H1 (cell line): Measurements from ENCODE around the gene GFY. TPM values are rescaled to one million over a fixed set of nuclear protein-coding genes. Genes with fewer than 3 reads are reported as not detected.

Experiments
- CTCF ChIA-PET: fragments of 300-600 bp; sonication (Branson Sonifier 250); formaldehyde crosslinking; loops from one replicate; lab custom pipeline; 2021; ENCODE audit not compliant: partially characterized antibody; lab: Charles Lee
- POLR2A ChIA-PET: fragments of 300-600 bp; sonication (Branson Sonifier 250); formaldehyde crosslinking; loops from one replicate; lab custom pipeline; 2021; ENCODE audit warnings: inconsistent platforms; ENCODE audit not compliant: partially characterized antibody; lab: Charles Lee
- DNase-seq, 2 experiments: peaks; one replicate each; pipeline versions ENCODE4 v3.0.0 to v3.0.0-alpha.2; 2010 to 2022; ENCODE audit warnings: low spot score in 2 of 2, low read depth in 1 of 2, mixed read lengths in 1 of 2
- FAIRE-seq: peaks from 2 replicates; lab custom pipeline; 2011; peaks lifted over from hg19 to GRCh38; lab: Jason Lieb, UNC
- H2AFZ ChIP-seq: 2 replicates; pipeline ENCODE4 v1.8.1; 2012; ENCODE audit warnings: low read length, inconsistent platforms
- H2AK5ac ChIP-seq: 2 replicates; pipeline ENCODE4 v1.6.1; 2013; ENCODE audit warnings: low read depth, low read length
- H2BK120ac ChIP-seq: replicated peaks from 2 replicates; pipeline ENCODE3; 2013; ENCODE audit warnings: low read depth, low read length, inconsistent platforms
- H2BK12ac ChIP-seq: 2 replicates; pipeline ENCODE4 v1.6.1; 2013; ENCODE audit warnings: low read depth, low read length
- H2BK15ac ChIP-seq: 2 replicates; pipeline ENCODE4 v1.6.1; 2013; ENCODE audit warnings: low read length
- H2BK20ac ChIP-seq: 2 replicates; pipeline ENCODE4 v1.6.1; 2013; ENCODE audit warnings: low read length
- H2BK5ac ChIP-seq: 2 replicates; pipeline ENCODE4 v1.6.1; 2013; ENCODE audit warnings: low read depth, low read length
- H3K14ac ChIP-seq: 2 replicates; pipeline ENCODE4 v1.6.1; 2013; ENCODE audit warnings: inconsistent platforms; ENCODE audit not compliant: insufficient read length
- H3K18ac ChIP-seq: 2 replicates; pipeline ENCODE4 v1.6.1; 2013; ENCODE audit warnings: low read length; ENCODE audit errors: extremely low read depth
- H3K23ac ChIP-seq: 2 replicates; pipeline ENCODE4 v1.6.1; 2013; ENCODE audit warnings: inconsistent platforms; ENCODE audit not compliant: insufficient read length
- H3K23me2 ChIP-seq: 2 replicates; pipeline ENCODE4 v1.6.1; 2013; ENCODE audit warnings: low read depth, low read length
- H3K27ac ChIP-seq: 2 replicates; pipeline ENCODE4 v1.6.1; 2011; ENCODE audit warnings: low read depth, low read length, inconsistent platforms
- H3K27me3 ChIP-seq, 4 experiments: replicated peaks in 1 of 4; 1 replicate in 1 of 4; 2 replicates in 3 of 4; pipeline versions ENCODE4 v1.6.1 to v1.8.1; 2011 to 2013; ENCODE audit warnings: low read length in 3 of 4, mild to moderate bottlenecking in 3 of 4, inconsistent platforms in 2 of 4, mixed read lengths in 2 of 4, moderate library complexity in 1 of 4; ENCODE audit not compliant: control insufficient read depth in 3 of 4, insufficient read depth in 3 of 4; ENCODE audit errors: extremely low read depth in 1 of 4
- H3K36me3 ChIP-seq, 4 experiments: 2 replicates each; pipeline versions ENCODE4 v1.6.1 to v1.8.1; 2011 to 2013; ENCODE audit warnings: mild to moderate bottlenecking in 4 of 4, low read length in 3 of 4, moderate library complexity in 2 of 4, control low read depth in 1 of 4, inconsistent platforms in 1 of 4; ENCODE audit not compliant: insufficient read depth in 4 of 4, control insufficient read depth in 2 of 4
- H3K4ac ChIP-seq: replicated peaks from 2 replicates; pipeline ENCODE3; 2013; ENCODE audit warnings: low read length, low read depth, mixed read lengths, inconsistent platforms; ENCODE audit not compliant: insufficient read length
- H3K4me1 ChIP-seq, 4 experiments: replicated peaks in 1 of 4; 1 replicate in 1 of 4; 2 replicates in 3 of 4; pipeline versions ENCODE4 v1.6.1 to v1.8.1; 2011 to 2013; ENCODE audit warnings: low read length in 3 of 4, inconsistent platforms in 2 of 4, mixed read lengths in 1 of 4; ENCODE audit not compliant: insufficient read depth in 4 of 4, control insufficient read depth in 3 of 4
- H3K4me2 ChIP-seq, 2 experiments: 2 replicates each; pipeline versions ENCODE4 v1.6.1 to v1.8.1; 2011 to 2013; ENCODE audit warnings: low read depth in 2 of 2, low read length in 2 of 2, control low read depth in 1 of 2, inconsistent platforms in 1 of 2, mild to moderate bottlenecking in 1 of 2; ENCODE audit not compliant: insufficient read depth in 1 of 2
- H3K4me3 ChIP-seq, 4 experiments: fragments of 200-600, 300-600 bp in 1 of 4; sonication (generic), shearing (Covaris generic), sonication (Bioruptor Twin) in 1 of 4; 2 replicates each; pipeline versions ENCODE4 v1.5.1 to v1.8.1; 2011 to 2016; ENCODE audit warnings: low read length in 4 of 4, low read depth in 3 of 4, control low read depth in 2 of 4, inconsistent platforms in 2 of 4, mild to moderate bottlenecking in 2 of 4, mixed read lengths in 1 of 4, moderate library complexity in 1 of 4; ENCODE audit not compliant: insufficient read depth in 2 of 4; ENCODE audit errors: extremely low read depth in 1 of 4
- H3K56ac ChIP-seq: replicated peaks from 2 replicates; pipeline ENCODE3; 2013; ENCODE audit warnings: low read depth, mild to moderate bottlenecking, mixed read lengths, low read length, inconsistent platforms; ENCODE audit not compliant: insufficient read length
- H3K79me1 ChIP-seq: 2 replicates; pipeline ENCODE4 v1.6.1; 2013; ENCODE audit warnings: low read depth, low read length, control low read depth
- H3K79me2 ChIP-seq, 2 experiments: 2 replicates each; pipeline versions ENCODE4 v1.6.1 to v1.8.1; 2012 to 2013; ENCODE audit warnings: low read length in 2 of 2, mild to moderate bottlenecking in 2 of 2, inconsistent platforms in 1 of 2; ENCODE audit not compliant: insufficient read depth in 2 of 2, control insufficient read depth in 1 of 2
- H3K9ac ChIP-seq, 4 experiments: replicated peaks in 1 of 4; 1 replicate in 1 of 4; 2 replicates in 3 of 4; pipeline versions ENCODE4 v1.6.1 to v1.8.1; 2011 to 2013; ENCODE audit warnings: low read depth in 3 of 4, low read length in 3 of 4, control low read depth in 2 of 4, mild to moderate bottlenecking in 2 of 4, moderate library complexity in 2 of 4, inconsistent platforms in 1 of 4; ENCODE audit errors: extremely low read depth in 1 of 4
- H3K9me3 ChIP-seq, 2 experiments: 2 replicates each; pipeline versions ENCODE4 v1.6.1 to v1.8.1; 2012 to 2013; ENCODE audit warnings: mild to moderate bottlenecking in 2 of 2, moderate library complexity in 2 of 2, control low read depth in 1 of 2, inconsistent platforms in 1 of 2, low read depth in 1 of 2, low read length in 1 of 2, mixed read lengths in 1 of 2; ENCODE audit not compliant: insufficient read depth in 2 of 2
- H4K20me1 ChIP-seq, 2 experiments: replicated peaks in 1 of 2; 2 replicates each; pipeline versions ENCODE3 to v1.8.1; 2011 to 2013; ENCODE audit warnings: inconsistent platforms in 2 of 2, low read length in 2 of 2, mild to moderate bottlenecking in 1 of 2; ENCODE audit not compliant: insufficient read depth in 2 of 2, control insufficient read depth in 1 of 2
- H4K5ac ChIP-seq: 2 replicates; pipeline ENCODE4 v1.6.1; 2013; ENCODE audit warnings: low read length, low read depth, mixed read lengths, inconsistent platforms; ENCODE audit not compliant: insufficient read length
- H4K8ac ChIP-seq: 2 replicates; pipeline ENCODE4 v1.8.0; 2013; ENCODE audit warnings: mild to moderate bottlenecking, moderate library complexity, low read length, inconsistent platforms; ENCODE audit not compliant: insufficient read depth; ENCODE audit errors: extremely low read depth
- H4K91ac ChIP-seq: replicated peaks from 2 replicates; pipeline ENCODE3; 2013; ENCODE audit warnings: low read length, mixed read lengths, inconsistent platforms; ENCODE audit not compliant: insufficient read length
- ASH2L ChIP-seq: fragments of 200-600, 300-600 bp; sonication (generic); IDR thresholded peaks from one replicate; pipeline ENCODE4 v1.7.1; 2017; ENCODE audit warnings: low read length
- EGR1 ChIP-seq: IDR thresholded peaks from 2 replicates; pipeline ENCODE4 v1.6.1; 2011; ENCODE audit warnings: low read depth, low read length, borderline replicate concordance
- KDM4A ChIP-seq: IDR thresholded peaks from one replicate; pipeline ENCODE4 v1.7.1; 2012; ENCODE audit warnings: low read depth, mild to moderate bottlenecking, moderate library complexity, low read length, inconsistent platforms; ENCODE audit not compliant: severe bottlenecking
- PHF8 ChIP-seq: fragments of 200-600 bp; sonication (generic); conservative IDR thresholded peaks from 2 replicates; pipeline ENCODE4 v1.7.1; 2012; ENCODE audit warnings: low read depth, mild to moderate bottlenecking, inconsistent platforms, low read length, moderate library complexity
- POLR2A ChIP-seq, 2 experiments: IDR thresholded peaks; 1 replicate in 1 of 2; 2 replicates in 1 of 2; pipeline ENCODE4 v1.6.1; 2011; ENCODE audit warnings: low read depth in 2 of 2, low read length in 2 of 2, mild to moderate bottlenecking in 2 of 2; ENCODE audit errors: control extremely low read depth in 1 of 2
- RAD21 ChIP-seq, 2 experiments: IDR thresholded peaks in 1 of 2; conservative IDR thresholded peaks in 1 of 2; 2 replicates each; pipeline ENCODE4 v1.6.1; 2011; ENCODE audit warnings: low read depth in 2 of 2, low read length in 2 of 2, improper control_type of control experiment in 1 of 2, inconsistent platforms in 1 of 2, mild to moderate bottlenecking in 1 of 2, moderate library complexity in 1 of 2
- SP4 ChIP-seq: IDR thresholded peaks from 2 replicates; pipeline ENCODE4 v1.6.1; 2012; ENCODE audit warnings: low read length, inconsistent platforms
- TEAD4 ChIP-seq: IDR thresholded peaks from 2 replicates; pipeline ENCODE4 v1.6.1; 2012; ENCODE audit warnings: low read depth, low read length, inconsistent platforms, mixed read lengths
- USF2 ChIP-seq: IDR thresholded peaks from 2 replicates; pipeline ENCODE4 v1.6.1; 2011; ENCODE audit warnings: low read length, improper control_type of control experiment
- WGBS, 2 experiments: shearing (Covaris generic) in 1 of 2; methylation state at CpG; one replicate each; pipeline versions ENCODE4 v1.1.6 to v1.1.7; 2013 to 2015; ENCODE audit warnings: low lambda C conversion rate in 2 of 2, mixed read lengths in 2 of 2, inconsistent platforms in 1 of 2, low coverage in 1 of 2, missing lambda C conversion rate in 1 of 2; ENCODE audit not compliant: insufficient replicate concordance in 2 of 2, insufficient coverage in 1 of 2, insufficient read length in 1 of 2; ENCODE audit errors: extremely low coverage in 1 of 2, missing lambda C conversion rate in 1 of 2; 5-methylcytosine and 5-hydroxymethylcytosine counted together
- polyA plus RNA-seq, 7 experiments: library from polyadenylated mRNA; depleted of rRNA in 3 of 7; stranded (reverse) in 5 of 7; unstranded in 2 of 7; fragments of >200 nt in 5 of 7; fragments of 200-250 nt in 2 of 7; gene quantifications; 1 replicate in 5 of 7; 2 replicates in 1 of 7; 4 replicates in 1 of 7; pipeline versions ENCODE4 v1.2.1 to v1.2.3, GENCODE V29; 2011 to 2013; ENCODE audit warnings: missing spikeins in 2 of 7, mixed read lengths in 2 of 7
- total RNA-seq: library from RNA; stranded (reverse); fragmentation: NEBNext Ultra II Directional; extraction: Animal tissue kit (Norgen Biotek cat#: 25700); gene quantifications from 2 replicates; pipeline ENCODE4 v1.2.1, GENCODE V29; 2021

Gene GFY
- total and polyA plus RNA-seq, 2 of the 8 experiments (the other 6 are each of a cell fraction or from before 2014, with no cell fraction given): 0.68 to 0.93 TPM

- no peak overlapping the region for H2AK5ac ChIP-seq
- H3K36me3 ChIP-seq: peaks cover 5 to 9% (median 7%) of the 10 kb centered on the region in 4 experiments; a peak in 6 of 8 replicates
- 0% methylated on average over 22 of the region's 43 CpGs; no CpG with 5 or more reads in 1 of the 2 experiments for WGBS, 2 experiments
- peaks cover 18% of the 10 kb centered on the region; the same call in 1 of the 2 replicates for H3K23me2 ChIP-seq
- H3K79me1 ChIP-seq: no peaks in the 10 kb centered on the region
- peak overlapping the region; percentile 90 for H3K18ac ChIP-seq
- H2AFZ ChIP-seq: no peak overlapping the region
- peak overlapping the region in 2 of 4 experiments; percentile 12 to 29; a peak in 2 of 7 replicates for H3K9ac ChIP-seq
- no peak overlapping the region for H2BK15ac ChIP-seq
- H4K91ac ChIP-seq: no peak overlapping the region
- H3K4me2 ChIP-seq: peak overlapping the region; percentile 53 to 73
- no peak overlapping the region for H3K56ac ChIP-seq
- H3K4me1 ChIP-seq: peaks cover 0 to 10% (median 7%) of the 10 kb centered on the region in 4 experiments; a peak in 6 of 7 replicates
- peak overlapping the region; percentile 53; the same call in 1 of the 2 replicates for H3K27ac ChIP-seq
- peak overlapping the region; percentile 46 to 69 (median 62) for H3K4me3 ChIP-seq
- H4K8ac ChIP-seq: peak overlapping the region; percentile 60
- POLR2A ChIA-PET: interaction anchor here (0.9 to 4.1 kb wide), 9 partner anchors 9 to 234 kb away, joined by 3 to 13 read pairs (median 3); partner anchors contain the start of genes ALDH16A1, PIH1D1 and PRMT1
- H2BK120ac ChIP-seq: no peak overlapping the region
- H3K9me3 ChIP-seq: no peaks in the 10 kb centered on the region
- TF ChIP-seq POLR2A (IDR thresholded peaks at IDR 0.05; ENCODE audit: control extremely low read depth in 1 of 2, low read depth in 2 of 2, low read length in 2 of 2) (no peak; a peak in 1 of 3 replicates), KDM4A (no peak), USF2 (no peak), RAD21 (IDR thresholded peaks at IDR 0.05 in 1 of 2, conservative IDR thresholded peaks at IDR 0.05 in 1 of 2; ENCODE audit: low read depth in 2 of 2, low read length in 2 of 2) (no peak), SP4 (0 out of 2 replicates have a peak, but pooled peaks have one; percentile 1), EGR1 (peak; percentile 85; the same call in 1 of the 2 replicates), PHF8 (peak; percentile 51; the same call in 1 of the 2 replicates), TEAD4 (peak; percentile 58), ASH2L (peak; percentile 65)
- DNase-seq (peak; percentile 96 to 100), FAIRE-seq (no peak)
- no peak overlapping the region for H4K5ac ChIP-seq
- peaks cover 18 to 32% (median 30%) of the 10 kb centered on the region in 4 experiments for H3K27me3 ChIP-seq
- no peak overlapping the region for H3K4ac ChIP-seq
- H3K23ac ChIP-seq: no peak overlapping the region
- H2BK5ac ChIP-seq: peak overlapping the region; percentile 88; the same call in 1 of the 2 replicates
- no peaks in the 10 kb centered on the region for H3K79me2 ChIP-seq
- H2BK12ac ChIP-seq: no peak overlapping the region
- no peak overlapping the region for H2BK20ac ChIP-seq
- peaks cover 4 to 6% of the 10 kb centered on the region in 2 experiments for H4K20me1 ChIP-seq
- no peak overlapping the region for H3K14ac ChIP-seq
- CTCF ChIA-PET: interaction anchor here (0.9 to 7.9 kb wide), 12 partner anchors 12 to 716 kb away, joined by 3 to 88 read pairs (median 4); partner anchors contain the start of genes GFY and PTH2
Observed at GRCh38 chr19:49442771-49443365, 17.7 kb downstream of the GFY start.
